PFSK-1 (cell line): Measurements from ENCODE around the gene APLP2.

Experiments
- FOXP2 ChIP-seq: optimal IDR thresholded peaks from 2 replicates; pipeline ENCODE3; 2011; ENCODE audit warnings: borderline replicate concordance, control low read depth, inconsistent platforms; ENCODE audit not compliant: insufficient read depth; ENCODE audit errors: extremely low read length, extremely low read depth
- POLR2AphosphoS5 ChIP-seq: IDR thresholded peaks from 2 replicates; pipeline ENCODE4 v1.6.1; 2012; ENCODE audit warnings: low read depth, mild to moderate bottlenecking, control low read depth, low read length, moderate library complexity
- SIN3A ChIP-seq: IDR thresholded peaks from 2 replicates; pipeline ENCODE4 v1.6.1; 2012; ENCODE audit warnings: mild to moderate bottlenecking, low read length, moderate library complexity, borderline replicate concordance; ENCODE audit not compliant: insufficient read depth
- TAF1 ChIP-seq: IDR thresholded peaks from 2 replicates; pipeline ENCODE4 v1.6.1; 2012; ENCODE audit warnings: low read length, control low read depth, borderline replicate concordance; ENCODE audit not compliant: insufficient read depth
- TF ChIP-seq, protein P1 (sequence below), 2 experiments: IDR thresholded peaks; 2 replicates each; pipeline versions ENCODE4 v1.6.1 to v1.8.0; 2011 to 2012; ENCODE audit warnings: low read depth in 2 of 2, low read length in 2 of 2, control low read depth in 1 of 2, inconsistent platforms in 1 of 2, mild to moderate bottlenecking in 1 of 2, moderate library complexity in 1 of 2; ENCODE audit not compliant: insufficient read depth in 1 of 2

The APLP2 gene

GRCh38 chr11:130114726-130115125 lies 45.0 kb downstream of the APLP2 start:
- TF ChIP-seq FOXP2 (no peak), TAF1 (no peak), POLR2AphosphoS5 (no peak), SIN3A (no peak)
- TF ChIP-seq, protein P1, sequence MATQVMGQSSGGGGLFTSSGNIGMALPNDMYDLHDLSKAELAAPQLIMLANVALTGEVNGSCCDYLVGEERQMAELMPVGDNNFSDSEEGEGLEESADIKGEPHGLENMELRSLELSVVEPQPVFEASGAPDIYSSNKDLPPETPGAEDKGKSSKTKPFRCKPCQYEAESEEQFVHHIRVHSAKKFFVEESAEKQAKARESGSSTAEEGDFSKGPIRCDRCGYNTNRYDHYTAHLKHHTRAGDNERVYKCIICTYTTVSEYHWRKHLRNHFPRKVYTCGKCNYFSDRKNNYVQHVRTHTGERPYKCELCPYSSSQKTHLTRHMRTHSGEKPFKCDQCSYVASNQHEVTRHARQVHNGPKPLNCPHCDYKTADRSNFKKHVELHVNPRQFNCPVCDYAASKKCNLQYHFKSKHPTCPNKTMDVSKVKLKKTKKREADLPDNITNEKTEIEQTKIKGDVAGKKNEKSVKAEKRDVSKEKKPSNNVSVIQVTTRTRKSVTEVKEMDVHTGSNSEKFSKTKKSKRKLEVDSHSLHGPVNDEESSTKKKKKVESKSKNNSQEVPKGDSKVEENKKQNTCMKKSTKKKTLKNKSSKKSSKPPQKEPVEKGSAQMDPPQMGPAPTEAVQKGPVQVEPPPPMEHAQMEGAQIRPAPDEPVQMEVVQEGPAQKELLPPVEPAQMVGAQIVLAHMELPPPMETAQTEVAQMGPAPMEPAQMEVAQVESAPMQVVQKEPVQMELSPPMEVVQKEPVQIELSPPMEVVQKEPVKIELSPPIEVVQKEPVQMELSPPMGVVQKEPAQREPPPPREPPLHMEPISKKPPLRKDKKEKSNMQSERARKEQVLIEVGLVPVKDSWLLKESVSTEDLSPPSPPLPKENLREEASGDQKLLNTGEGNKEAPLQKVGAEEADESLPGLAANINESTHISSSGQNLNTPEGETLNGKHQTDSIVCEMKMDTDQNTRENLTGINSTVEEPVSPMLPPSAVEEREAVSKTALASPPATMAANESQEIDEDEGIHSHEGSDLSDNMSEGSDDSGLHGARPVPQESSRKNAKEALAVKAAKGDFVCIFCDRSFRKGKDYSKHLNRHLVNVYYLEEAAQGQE (IDR thresholded peaks at IDR 0.05; ENCODE audit: insufficient read depth in 1 of 2, low read depth in 2 of 2, low read length in 2 of 2), result no peak

- TF ChIP-seq, protein P1 (IDR thresholded peaks at IDR 0.05; ENCODE audit: insufficient read depth in 1 of 2, low read depth in 2 of 2, low read length in 2 of 2), result no peak
- TF ChIP-seq TAF1 (no peak), SIN3A (no peak), FOXP2 (no peak), POLR2AphosphoS5 (no peak)
Measured at GRCh38 chr11:130115218-130115617, 45.5 kb downstream of the APLP2 start.

DNA sequence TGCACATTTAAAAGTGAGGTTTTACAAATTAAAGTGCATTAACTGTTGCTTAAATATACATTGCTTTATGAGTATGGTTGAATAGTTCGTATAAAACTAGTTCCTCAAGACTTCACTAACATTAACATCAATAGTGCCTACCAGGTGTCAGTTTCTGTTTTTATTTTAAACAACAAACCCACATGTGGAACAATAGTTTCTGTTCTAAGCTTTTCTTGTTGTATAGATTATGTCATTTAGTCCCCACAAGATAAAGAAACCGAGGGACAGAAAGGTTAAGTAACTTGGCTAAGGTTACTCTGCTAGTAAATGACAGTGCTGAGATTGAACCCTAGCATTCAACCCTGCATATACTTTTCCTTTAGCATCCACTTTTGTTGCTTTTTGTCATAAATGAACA lies 48.5 kb downstream of the APLP2 start:
- TF ChIP-seq, protein P1 (IDR thresholded peaks at IDR 0.05; ENCODE audit: insufficient read depth in 1 of 2, low read depth in 2 of 2, low read length in 2 of 2), result no peak
- TF ChIP-seq TAF1 (no peak), POLR2AphosphoS5 (no peak), SIN3A (no peak), FOXP2 (no peak)

- no peak for TF ChIP-seq FOXP2
- no peak for TF ChIP-seq POLR2AphosphoS5
Measured at GRCh38 chr11:130118636-130119387, 49.1 kb downstream of the APLP2 start.

DNA sequence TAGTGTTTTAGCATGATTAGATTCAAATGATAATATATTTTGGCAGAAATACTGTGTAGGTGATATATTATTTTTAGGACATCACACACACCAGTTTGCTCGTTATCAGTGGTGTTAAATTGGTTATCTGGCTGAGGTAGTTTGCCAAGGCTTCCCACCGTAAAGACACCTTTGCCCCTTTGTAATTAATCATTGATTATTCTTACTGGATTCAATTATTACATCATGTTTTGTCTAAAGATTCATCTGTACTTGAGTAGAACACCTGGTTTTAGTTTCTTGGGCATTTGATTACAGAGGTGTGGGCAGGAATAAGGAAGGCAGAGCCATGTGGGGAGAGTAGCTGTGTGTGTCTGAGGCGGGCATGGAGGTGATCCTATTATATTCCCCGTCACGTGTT lies 50.4 kb downstream of the APLP2 start:
- TF ChIP-seq, protein P1 (IDR thresholded peaks at IDR 0.05; ENCODE audit: insufficient read depth in 1 of 2, low read depth in 2 of 2, low read length in 2 of 2), result no peak
- TF ChIP-seq SIN3A, result no peak
- TF ChIP-seq POLR2AphosphoS5, result no peak
- no peak for TF ChIP-seq TAF1
- TF ChIP-seq FOXP2, result no peak
